Central memory CD8-positive, alpha-beta T cell (primary cell): ENCODE measurements around the gene SPEF1.
A peak's percentile ranks its signal among the peaks of the same experiment; 100 is the strongest.

Source experiments
- ATAC-seq: fragments of 150-1000 bp; cut with Tn5 transposase; replicated peaks from 2 replicates; pipeline ENCODE4 v1.10.0; 2022; ENCODE audit warnings: mild to moderate bottlenecking, moderate FRiP score, moderate number of reproducible peaks; ENCODE audit not compliant: poor library complexity, severe bottlenecking; ENCODE audit errors: extremely low read depth
- DNase-seq, 2 donors: peaks; one replicate each; pipeline ENCODE4 v3.0.0; 2021; ENCODE audit warnings: low spot score in 2 of 2
- H3K27ac Mint-ChIP-seq: one replicate; pipeline ENCODE4 v1.8.0; 2022; ENCODE audit warnings: low read depth, mild to moderate bottlenecking, moderate library complexity, mixed read lengths
- H3K27me3 Mint-ChIP-seq: one replicate; pipeline ENCODE4 v1.8.0; 2022; ENCODE audit warnings: mixed read lengths
- H3K36me3 Mint-ChIP-seq: one replicate; pipeline ENCODE4 v1.8.0; 2022; ENCODE audit warnings: mild to moderate bottlenecking, moderate library complexity, mixed read lengths; ENCODE audit not compliant: insufficient read depth
- H3K4me1 Mint-ChIP-seq: one replicate; pipeline ENCODE4 v1.8.0; 2022; ENCODE audit warnings: mixed read lengths
- H3K4me3 Mint-ChIP-seq: one replicate; pipeline ENCODE4 v1.8.0; 2022; ENCODE audit warnings: mild to moderate bottlenecking, moderate library complexity, mixed read lengths
- H3K9me3 Mint-ChIP-seq: one replicate; pipeline ENCODE4 v1.8.0; 2022; ENCODE audit warnings: mixed read lengths

Gene SPEF1

GRCh38 chr20:3783068-3783489, 1.8 kb upstream of the SPEF1 start:
- Mint-ChIP-seq H3K36me3 (peaks cover 11% of the 10 kb centered on the region), H3K27me3 (no peaks in the 10 kb centered on the region), H3K4me1 (peaks cover 43% of the 10 kb centered on the region), H3K4me3 (no peak overlapping the region), H3K9me3 (no peaks in the 10 kb centered on the region), H3K27ac (no peak overlapping the region)
- DNase-seq = no peak
- no peak for ATAC-seq

- H3K4me3 Mint-ChIP-seq = no peak overlapping the region
- H3K27me3 Mint-ChIP-seq = no peaks in the 10 kb centered on the region
- H3K9me3 Mint-ChIP-seq = no peaks in the 10 kb centered on the region
- ATAC-seq (no peak), DNase-seq (no peak)
- no peak overlapping the region for H3K27ac Mint-ChIP-seq
- H3K36me3 Mint-ChIP-seq = peaks cover 11% of the 10 kb centered on the region
- H3K4me1 Mint-ChIP-seq = peaks cover 41% of the 10 kb centered on the region
Observed at GRCh38 chr20:3782597-3782996, 1.3 kb upstream of the SPEF1 start.

GRCh38 chr20:3778976-3779375, 2.3 kb downstream of the SPEF1 start:
- no peak for DNase-seq
- no peak for ATAC-seq
- no peaks in the 10 kb centered on the region for H3K9me3 Mint-ChIP-seq
- H3K4me3 Mint-ChIP-seq = peak overlapping the region; percentile 81
- H3K36me3 Mint-ChIP-seq = peaks cover 7% of the 10 kb centered on the region
- H3K4me1 Mint-ChIP-seq = peaks cover 37% of the 10 kb centered on the region
- H3K27me3 Mint-ChIP-seq = no peaks in the 10 kb centered on the region
- H3K27ac Mint-ChIP-seq = no peak overlapping the region

GRCh38 chr20:3777716-3778629, 3.3 kb downstream of the SPEF1 start:
- H3K4me3 Mint-ChIP-seq = peak overlapping the region; percentile 81
- H3K27me3 Mint-ChIP-seq = no peaks in the 10 kb centered on the region
- DNase-seq (no peak), ATAC-seq (peak; percentile 57)
- H3K9me3 Mint-ChIP-seq = no peaks in the 10 kb centered on the region
- H3K4me1 Mint-ChIP-seq = peaks cover 28% of the 10 kb centered on the region
- H3K36me3 Mint-ChIP-seq = peaks cover 7% of the 10 kb centered on the region
- peak overlapping the region; percentile 58 for H3K27ac Mint-ChIP-seq

GRCh38 chr20:3777381-3777715, 3.9 kb downstream of the SPEF1 start:
- Mint-ChIP-seq H3K4me3 (peak overlapping the region; percentile 81), H3K9me3 (no peaks in the 10 kb centered on the region), H3K36me3 (peaks cover 7% of the 10 kb centered on the region), H3K27me3 (no peaks in the 10 kb centered on the region), H3K27ac (peak overlapping the region; percentile 58), H3K4me1 (peaks cover 28% of the 10 kb centered on the region)
- peak; percentile 56 for ATAC-seq
- DNase-seq = no peak

- Mint-ChIP-seq H3K9me3 (no peaks in the 10 kb centered on the region), H3K4me3 (no peak overlapping the region), H3K36me3 (peaks cover 4% of the 10 kb centered on the region), H3K27ac (no peak overlapping the region), H3K4me1 (peaks cover 14% of the 10 kb centered on the region), H3K27me3 (no peaks in the 10 kb centered on the region)
- ATAC-seq (no peak), DNase-seq (no peak)
Observed at GRCh38 chr20:3775457-3776108, 5.7 kb downstream of the SPEF1 start.

GRCh38 chr20:3771552-3772058, 9.6 kb downstream of the SPEF1 start:
- no peak overlapping the region for H3K4me3 Mint-ChIP-seq
- peaks cover 16% of the 10 kb centered on the region for H3K4me1 Mint-ChIP-seq
- H3K27me3 Mint-ChIP-seq = no peaks in the 10 kb centered on the region
- DNase-seq (no peak), ATAC-seq (no peak)
- H3K9me3 Mint-ChIP-seq = no peaks in the 10 kb centered on the region
- H3K27ac Mint-ChIP-seq = no peak overlapping the region
- peaks cover 12% of the 10 kb centered on the region for H3K36me3 Mint-ChIP-seq

- H3K27ac Mint-ChIP-seq = peak overlapping the region; percentile 91
- peak; percentile 74 for ATAC-seq
- no peaks in the 10 kb centered on the region for H3K9me3 Mint-ChIP-seq
- H3K4me1 Mint-ChIP-seq = peaks cover 30% of the 10 kb centered on the region
- H3K4me3 Mint-ChIP-seq = peak overlapping the region; percentile 76
- peak; percentile 70 to 83 for DNase-seq
- no peaks in the 10 kb centered on the region for H3K27me3 Mint-ChIP-seq
- peaks cover 13% of the 10 kb centered on the region for H3K36me3 Mint-ChIP-seq
Observed at GRCh38 chr20:3768342-3769130, 12.7 kb downstream of the SPEF1 start.

GRCh38 chr20:3767427-3768341, 13.6 kb downstream of the SPEF1 start, which contains the start of gene ADISSP:
ADISSP (minus strand) TSS chr20:3767753; CDS start chr20:3760100, 7,653 bp downstream.
- no peaks in the 10 kb centered on the region for H3K9me3 Mint-ChIP-seq
- peak within 1 kb of the TSS; percentile 76 for H3K4me3 Mint-ChIP-seq
- H3K27me3 Mint-ChIP-seq = no peaks in the 10 kb centered on the region
- DNase-seq = peak; percentile 89 to 94
- ATAC-seq = peak; percentile 87
- H3K27ac Mint-ChIP-seq = peak within 1 kb of the TSS; percentile 91
- H3K36me3 Mint-ChIP-seq = peaks cover 13% of the 10 kb centered on the region
- peaks cover 30% of the 10 kb centered on the region for H3K4me1 Mint-ChIP-seq

GRCh38 chr20:3767110-3767426, 14.2 kb downstream of the SPEF1 start:
- no peak for DNase-seq
- H3K27me3 Mint-ChIP-seq = no peaks in the 10 kb centered on the region
- H3K27ac Mint-ChIP-seq = peak overlapping the region; percentile 74
- no peaks in the 10 kb centered on the region for H3K9me3 Mint-ChIP-seq
- H3K36me3 Mint-ChIP-seq = peaks cover 15% of the 10 kb centered on the region
- H3K4me3 Mint-ChIP-seq = peak overlapping the region; percentile 76
- ATAC-seq = no peak
- peaks cover 30% of the 10 kb centered on the region for H3K4me1 Mint-ChIP-seq

GRCh38 chr20:3766422-3767109, 14.7 kb downstream of the SPEF1 start:
- Mint-ChIP-seq H3K4me1 (peaks cover 30% of the 10 kb centered on the region), H3K9me3 (no peaks in the 10 kb centered on the region), H3K4me3 (peak overlapping the region; percentile 76), H3K36me3 (peaks cover 17% of the 10 kb centered on the region), H3K27ac (peak overlapping the region; percentile 74), H3K27me3 (no peaks in the 10 kb centered on the region)
- ATAC-seq = no peak
- DNase-seq = no peak
